ENCODE measurements around the gene CUL1.

CUL1 gene

GRCh38 chr7:148831782-148832181 is 133.1 kb downstream of the CUL1 start:
- no peak for DNase-seq (ENCODE audit: low read depth in 2 of 2)
- no peak for TF ChIP-seq CTCF (IDR thresholded peaks at IDR 0.05; ENCODE audit: low read depth, low read length)
- H3K4me3 ChIP-seq (replicated peaks in 1 of 2; ENCODE audit: low read depth in 2 of 2, low read length in 2 of 2) = no peak overlapping the region

GRCh38 chr7:148834605-148835004 is 135.9 kb downstream of the CUL1 start:
- DNase-seq (ENCODE audit: low read depth in 2 of 2) = no peak
- H3K4me3 ChIP-seq (replicated peaks in 1 of 2; ENCODE audit: low read depth in 2 of 2, low read length in 2 of 2) = no peak overlapping the region
- TF ChIP-seq CTCF (IDR thresholded peaks at IDR 0.05; ENCODE audit: low read depth, low read length) = no peak

- DNase-seq (ENCODE audit: low read depth in 2 of 2) = peak in 1 of 2 donors; percentile 22
- TF ChIP-seq CTCF (IDR thresholded peaks at IDR 0.05; ENCODE audit: low read depth, low read length) = no peak
- no peak overlapping the region for H3K4me3 ChIP-seq (replicated peaks in 1 of 2; ENCODE audit: low read depth in 2 of 2, low read length in 2 of 2)
Observed at GRCh38 chr7:148835854-148836253, 137.2 kb downstream of the CUL1 start.

- no peak for TF ChIP-seq CTCF (IDR thresholded peaks at IDR 0.05; ENCODE audit: low read depth, low read length)
- DNase-seq (ENCODE audit: low read depth in 2 of 2) = no peak
- no peak overlapping the region for H3K4me3 ChIP-seq (replicated peaks in 1 of 2; ENCODE audit: low read depth in 2 of 2, low read length in 2 of 2)
Observed at GRCh38 chr7:148838905-148839304, 140.2 kb downstream of the CUL1 start.

GRCh38 chr7:148847815-148848734 is 149.4 kb downstream of the CUL1 start:
- TF ChIP-seq CTCF (IDR thresholded peaks at IDR 0.05; ENCODE audit: low read depth, low read length) = no peak
- no peak for DNase-seq (ENCODE audit: low read depth in 2 of 2)
- H3K4me3 ChIP-seq (replicated peaks in 1 of 2; ENCODE audit: low read depth in 2 of 2, low read length in 2 of 2) = no peak overlapping the region

GRCh38 chr7:148849393-148850098 is 150.8 kb downstream of the CUL1 start:
- no peak for DNase-seq (ENCODE audit: low read depth in 2 of 2)
- no peak overlapping the region for H3K4me3 ChIP-seq (replicated peaks in 1 of 2; ENCODE audit: low read depth in 2 of 2, low read length in 2 of 2)
- TF ChIP-seq CTCF (IDR thresholded peaks at IDR 0.05; ENCODE audit: low read depth, low read length) = no peak

All from cardiac fibroblast (primary cell).